ENCODE data around the gene SURF6.

The SURF6 gene

GRCh38 chr9:133368249-133368881 is 32.4 kb upstream of the SURF6 start:
- no peak for DNase-seq (ENCODE audit: low read depth in 2 of 2)

DNA sequence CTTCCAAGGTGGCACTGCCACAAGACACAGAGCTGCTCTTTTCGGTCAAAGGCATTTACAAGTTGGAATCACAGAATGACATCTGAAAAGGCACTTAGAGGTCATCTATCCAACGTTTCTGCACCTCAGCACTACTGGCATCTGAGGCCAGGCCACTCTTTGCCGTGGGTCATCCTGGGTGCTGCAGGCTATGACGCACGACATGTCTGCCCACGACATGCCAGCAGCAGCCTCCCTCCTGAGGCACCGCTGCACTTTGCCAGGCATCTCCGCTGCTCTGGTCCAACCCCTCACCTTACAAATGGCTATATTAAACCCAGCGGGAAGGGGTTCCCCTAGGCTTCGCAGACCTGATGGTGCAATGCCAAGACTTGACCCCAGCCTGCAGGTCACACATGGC is 31.8 kb upstream of the SURF6 start:
- no peak for DNase-seq (ENCODE audit: low read depth in 2 of 2)

- DNase-seq (ENCODE audit: low read depth in 2 of 2) = no peak
Measured at GRCh38 chr9:133367221-133367620, 31.2 kb upstream of the SURF6 start.

DNA sequence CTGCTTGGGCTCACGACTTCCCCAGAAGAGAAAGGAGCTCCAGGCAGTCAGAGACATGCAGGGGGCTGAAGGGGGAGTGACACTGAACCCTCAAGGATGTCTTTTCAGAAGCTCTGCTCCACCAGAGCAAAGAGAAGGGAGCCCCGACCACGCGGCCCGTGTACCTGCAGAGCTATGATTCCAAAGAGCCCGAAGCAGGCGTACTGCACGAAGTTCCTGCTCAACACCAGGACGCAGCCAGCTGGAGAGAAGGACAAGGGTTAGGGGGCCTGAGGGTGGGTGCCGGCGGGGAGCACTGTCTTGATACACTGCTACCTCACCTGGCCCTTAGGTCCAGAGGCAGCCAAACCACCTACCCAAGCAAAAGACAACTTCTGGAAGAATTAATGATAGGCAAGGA is 30.4 kb upstream of the SURF6 start:
- no peak for DNase-seq (ENCODE audit: low read depth in 2 of 2)

GRCh38 chr9:133362359-133363044 is 26.5 kb upstream of the SURF6 start:
- DNase-seq (ENCODE audit: low read depth in 2 of 2) = no peak

GRCh38 chr9:133361507-133362092 is 25.6 kb upstream of the SURF6 start:
- DNase-seq (ENCODE audit: low read depth in 2 of 2) = no peak

- no peak for DNase-seq (ENCODE audit: low read depth in 2 of 2)
Measured at GRCh38 chr9:133360400-133361393, 24.7 kb upstream of the SURF6 start.

- DNase-seq (ENCODE audit: low read depth in 2 of 2) = no peak
Measured at GRCh38 chr9:133359399-133360175, 23.6 kb upstream of the SURF6 start.

DNA sequence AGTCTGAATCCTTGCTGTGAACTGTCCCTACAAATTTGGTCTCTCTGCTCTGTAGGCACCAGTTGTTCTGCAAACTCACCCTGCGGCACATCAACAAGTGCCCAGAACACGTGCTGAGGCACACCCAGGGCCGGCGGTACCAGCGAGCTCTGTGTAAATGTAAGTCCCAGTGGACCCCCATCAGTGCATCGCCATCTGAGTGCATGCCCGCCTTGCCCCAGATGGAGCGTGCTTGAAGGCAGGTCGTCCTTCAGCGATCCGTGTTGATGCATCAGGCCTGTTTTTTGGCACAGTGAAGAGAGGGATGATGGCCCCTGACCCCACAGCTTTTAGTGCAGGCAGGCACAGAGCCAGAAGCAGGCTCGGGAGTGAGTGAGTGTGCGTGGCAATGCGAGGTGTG is 21.7 kb upstream of the SURF6 start:
- DNase-seq (ENCODE audit: low read depth in 2 of 2) = no peak

DNA sequence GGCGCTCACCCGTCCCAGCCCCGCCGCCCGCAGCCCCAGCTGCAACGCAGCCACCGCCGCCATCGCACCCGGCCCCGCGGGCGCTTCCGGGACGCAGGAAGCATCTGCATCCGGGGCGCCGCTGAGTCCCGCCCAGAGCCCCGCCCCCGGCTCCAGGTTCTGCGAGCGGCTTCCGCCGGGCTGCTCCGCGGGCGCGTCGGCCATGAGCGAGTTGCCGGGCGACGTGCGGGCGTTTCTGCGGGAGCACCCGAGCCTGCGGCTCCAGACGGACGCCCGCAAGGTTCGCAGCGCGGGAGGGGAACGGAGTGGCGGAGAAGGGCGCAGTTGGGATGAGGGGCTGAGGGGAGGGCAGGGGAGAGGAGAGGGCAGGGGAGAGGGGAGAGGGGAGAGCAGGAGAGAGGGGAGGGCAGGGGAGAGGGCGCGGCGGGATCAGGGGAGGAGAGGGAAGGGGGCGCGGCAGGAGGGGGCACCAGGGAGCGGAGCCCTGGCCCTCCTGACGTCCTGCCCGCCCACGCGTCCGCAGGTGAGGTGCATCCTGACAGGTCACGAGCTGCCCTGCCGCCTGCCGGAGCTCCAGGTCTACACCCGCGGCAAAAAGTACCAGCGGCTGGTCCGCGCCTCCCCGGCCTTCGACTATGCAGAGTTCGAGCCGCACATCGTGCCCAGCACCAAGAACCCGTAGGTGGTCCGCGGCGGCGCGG is 20.6 kb upstream of the SURF6 start, which contains the start of the genes SURF1 and SURF2:
Gene SURF1 (minus strand): TSS at position 97 of the 701 bp plus-strand sequence. CDS start 34 bp downstream, at position 63.
Gene SURF2 (plus strand): TSS at position 160 of the 701 bp plus-strand sequence. CDS start 43 bp downstream, at position 203.
- peak; percentile 88 to 90 for DNase-seq (ENCODE audit: low read depth in 2 of 2)

GRCh38 chr9:133355881-133356357 is 19.9 kb upstream of the SURF6 start:
- no peak for DNase-seq (ENCODE audit: low read depth in 2 of 2)

DNA sequence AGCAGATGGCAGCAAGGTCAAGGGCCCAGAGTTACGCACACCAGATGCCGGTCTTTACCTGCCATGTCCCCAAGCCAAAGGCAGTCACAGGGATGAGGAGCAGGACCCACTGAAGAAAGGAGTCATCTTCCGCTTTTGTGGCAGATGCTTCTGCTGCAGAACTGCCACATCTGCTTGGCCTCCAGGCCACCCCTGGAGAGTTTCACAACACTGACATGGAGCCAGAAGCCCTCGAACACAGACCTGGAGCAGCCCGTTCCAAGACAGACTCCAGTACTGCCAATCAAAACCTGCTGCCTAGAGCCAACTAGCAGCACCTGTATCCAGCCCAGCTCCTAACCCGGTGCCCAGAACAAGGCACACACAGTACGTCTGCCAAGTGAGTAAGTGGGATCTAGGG is 18.8 kb upstream of the SURF6 start:
- no peak for DNase-seq (ENCODE audit: low read depth in 2 of 2)

DNA sequence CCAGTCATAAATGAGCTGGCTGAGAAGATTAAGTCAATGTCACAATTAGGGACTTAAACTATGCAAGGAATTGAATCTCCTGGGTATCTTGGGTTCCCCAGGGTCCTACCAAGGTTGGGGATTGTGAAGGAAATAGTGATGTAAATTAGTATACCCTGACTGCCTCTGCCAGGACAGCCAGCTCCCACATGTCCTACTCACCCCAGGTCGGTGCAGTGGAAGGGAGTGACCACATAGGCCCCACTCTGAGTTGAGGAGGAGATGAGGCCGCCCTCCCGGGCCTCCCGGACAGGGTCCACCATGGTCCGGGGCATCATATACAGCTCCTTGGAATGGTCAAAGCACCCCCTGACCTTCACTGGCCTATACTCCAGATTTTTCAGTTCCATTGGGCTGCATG is 17.6 kb upstream of the SURF6 start:
- no peak for DNase-seq (ENCODE audit: low read depth in 2 of 2)

DNA sequence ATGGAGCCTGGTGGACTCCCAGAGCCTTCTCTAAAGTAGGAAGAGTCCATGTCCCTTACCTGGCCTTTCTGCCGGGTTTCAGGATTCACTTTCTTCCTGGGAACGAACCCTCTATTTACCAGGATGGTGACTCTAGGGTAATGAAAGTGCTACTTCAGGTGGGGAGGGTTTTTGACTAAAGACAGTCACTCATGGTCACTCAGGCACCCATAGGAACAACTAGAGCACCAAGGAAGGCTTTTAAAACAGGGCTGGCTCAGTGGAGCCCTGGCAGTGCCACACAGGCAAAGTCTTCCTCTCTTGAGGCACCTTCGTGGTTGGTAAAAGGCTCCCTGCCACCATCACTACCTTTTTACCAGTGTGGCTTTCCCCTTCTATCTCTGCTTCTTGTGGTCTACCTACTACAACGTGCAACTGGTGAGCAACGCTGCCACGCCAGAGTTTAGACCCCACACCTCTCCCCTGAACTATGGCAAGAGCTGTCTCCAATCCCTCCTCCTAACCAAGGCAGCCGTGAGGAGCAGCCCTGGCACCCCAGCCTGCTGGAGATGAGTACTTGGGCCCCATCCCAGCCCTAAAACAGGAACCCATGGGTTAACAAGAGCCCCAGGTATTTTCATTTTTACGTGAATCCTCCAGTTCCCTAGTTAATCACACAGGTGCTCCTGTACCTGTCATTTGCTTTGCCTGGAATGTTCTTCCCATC is 16.8 kb upstream of the SURF6 start:
- DNase-seq (ENCODE audit: low read depth in 2 of 2) = no peak

GRCh38 chr9:133351908-133352634 is 16.1 kb upstream of the SURF6 start:
- DNase-seq (ENCODE audit: low read depth in 2 of 2) = no peak

DNA sequence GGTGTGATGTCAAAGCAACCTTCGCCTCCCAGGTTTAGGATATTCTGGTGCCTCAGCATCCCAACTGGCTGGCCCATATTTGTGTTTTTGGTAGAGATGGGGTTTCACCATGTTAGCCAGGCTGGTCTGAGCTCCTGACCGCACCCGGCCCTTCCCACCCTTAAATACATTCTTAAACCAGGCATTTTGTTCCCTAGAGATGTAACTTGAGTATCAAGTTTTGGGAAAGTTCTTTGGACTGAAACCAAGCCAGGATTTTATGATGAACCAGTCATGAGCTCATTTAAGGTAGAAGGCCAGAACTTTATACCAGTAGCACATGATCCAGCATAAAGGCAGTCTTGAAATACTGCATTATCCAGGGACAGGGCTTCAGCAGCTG is 15.5 kb upstream of the SURF6 start:
- DNase-seq (ENCODE audit: low read depth in 2 of 2) = no peak

DNA sequence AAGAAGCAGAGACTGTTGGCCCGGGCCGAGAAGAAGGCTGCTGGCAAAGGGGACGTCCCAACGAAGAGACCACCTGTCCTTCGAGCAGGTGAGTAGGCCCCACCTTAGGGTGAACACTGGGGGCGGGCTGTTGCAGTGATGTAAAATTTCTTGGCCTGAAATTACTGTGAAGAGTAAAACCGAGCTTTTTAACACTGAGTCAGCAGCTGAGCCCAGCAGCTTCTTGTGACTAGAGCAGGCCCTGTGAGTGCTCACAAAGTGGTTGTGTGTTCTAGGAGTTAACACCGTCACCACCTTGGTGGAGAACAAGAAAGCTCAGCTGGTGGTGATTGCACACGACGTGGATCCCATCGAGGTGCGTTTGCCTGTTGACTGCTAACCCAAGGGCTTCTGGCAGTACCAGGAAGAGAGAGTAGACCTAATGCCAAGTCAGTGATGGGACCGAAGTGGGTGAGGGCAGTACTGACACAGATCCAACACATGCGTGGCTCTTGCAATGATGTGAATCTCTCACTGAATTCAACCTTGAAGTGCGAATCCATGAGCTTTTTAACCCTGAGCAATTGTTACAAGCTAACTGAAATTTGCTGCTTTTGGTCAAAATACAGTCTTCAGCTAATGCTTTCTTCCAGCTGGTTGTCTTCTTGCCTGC is 14.1 kb upstream of the SURF6 start:
- DNase-seq (ENCODE audit: low read depth in 2 of 2) = no peak

Data from stimulated activated CD8-positive, alpha-beta memory T cell treated with anti-CD3 and anti-CD28 coated beads, Interleukin-15, amount 100 ng/mL, for 48 hours (primary cell).